Vagina (tissue), 2 donors: ENCODE measurements around the gene MEF2D.

Experiments used
- POLR2AphosphoS5 ChIP-seq, 2 donors: sonication (generic); formaldehyde crosslinking; IDR thresholded peaks; one replicate each; pipeline ENCODE4 v1.9.0; 2017; ENCODE audit warnings: antibody characterized with exemption in 2 of 2, mild to moderate bottlenecking in 2 of 2, low read depth in 1 of 2; ENCODE audit not compliant: insufficient read depth in 1 of 2
- TF ChIP-seq, protein P1 (sequence below), 3 experiments: fragments of 450-650 bp in 2 of 3; fragments of 200-600 bp in 1 of 3; sonication (generic) in 1 of 3; IDR thresholded peaks; one replicate each; pipeline ENCODE4 v1.5.1; 2017 to 2019; ENCODE audit warnings: antibody characterized with exemption in 3 of 3, mild to moderate bottlenecking in 2 of 3, moderate library complexity in 2 of 3

- TF ChIP-seq, protein P1, sequence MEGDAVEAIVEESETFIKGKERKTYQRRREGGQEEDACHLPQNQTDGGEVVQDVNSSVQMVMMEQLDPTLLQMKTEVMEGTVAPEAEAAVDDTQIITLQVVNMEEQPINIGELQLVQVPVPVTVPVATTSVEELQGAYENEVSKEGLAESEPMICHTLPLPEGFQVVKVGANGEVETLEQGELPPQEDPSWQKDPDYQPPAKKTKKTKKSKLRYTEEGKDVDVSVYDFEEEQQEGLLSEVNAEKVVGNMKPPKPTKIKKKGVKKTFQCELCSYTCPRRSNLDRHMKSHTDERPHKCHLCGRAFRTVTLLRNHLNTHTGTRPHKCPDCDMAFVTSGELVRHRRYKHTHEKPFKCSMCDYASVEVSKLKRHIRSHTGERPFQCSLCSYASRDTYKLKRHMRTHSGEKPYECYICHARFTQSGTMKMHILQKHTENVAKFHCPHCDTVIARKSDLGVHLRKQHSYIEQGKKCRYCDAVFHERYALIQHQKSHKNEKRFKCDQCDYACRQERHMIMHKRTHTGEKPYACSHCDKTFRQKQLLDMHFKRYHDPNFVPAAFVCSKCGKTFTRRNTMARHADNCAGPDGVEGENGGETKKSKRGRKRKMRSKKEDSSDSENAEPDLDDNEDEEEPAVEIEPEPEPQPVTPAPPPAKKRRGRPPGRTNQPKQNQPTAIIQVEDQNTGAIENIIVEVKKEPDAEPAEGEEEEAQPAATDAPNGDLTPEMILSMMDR (IDR thresholded peaks at IDR 0.05): no peak
- TF ChIP-seq POLR2AphosphoS5 (IDR thresholded peaks at IDR 0.05; ENCODE audit: insufficient read depth in 1 of 2, low read depth in 1 of 2): no peak
Observed at GRCh38 chr1:156549831-156550230, 49.3 kb upstream of the MEF2D start.
